Esophagus mucosa (tissue), 1 donor: Measurements from ENCODE around the gene HDAC9. TPM values are rescaled to one million over a fixed set of nuclear protein-coding genes. Genes with fewer than 3 reads are reported as not detected.

ENCODE experiments used
- ATAC-seq: fragments of 200-7000 bp; cut with Tn5 transposase; one replicate; pipeline ENCODE4 v1.9.1; 2020
- total RNA-seq: library from RNA; stranded (reverse); gene quantifications from one replicate; pipeline ENCODE4 v1.2.4, GENCODE V29; 2023
- donor health status: DM: yes; HTN: yes; CAD: no.

The HDAC9 gene
- total RNA-seq, 1 donor from 2014 or later: 2.4 TPM

DNA sequence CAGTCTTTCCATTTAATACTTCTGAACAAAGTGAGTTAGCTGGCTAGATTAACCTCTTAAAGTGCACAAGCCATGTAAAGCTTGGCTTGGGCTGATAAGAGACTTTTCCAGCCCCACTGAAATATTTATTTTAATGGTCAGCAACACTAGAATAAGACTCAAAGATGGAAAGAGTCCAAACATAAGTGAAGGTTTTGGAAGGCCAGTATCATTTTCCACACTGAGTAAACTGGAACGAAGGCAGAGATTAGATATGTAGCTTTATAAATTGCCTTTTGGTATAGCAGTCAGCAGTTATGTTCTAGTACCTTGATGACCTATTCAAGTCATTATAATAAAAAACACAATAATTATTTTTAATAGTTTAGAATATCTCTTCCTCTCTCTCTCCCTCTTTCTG lies 102.2 kb downstream of the HDAC9 start:
- no peak for ATAC-seq

DNA sequence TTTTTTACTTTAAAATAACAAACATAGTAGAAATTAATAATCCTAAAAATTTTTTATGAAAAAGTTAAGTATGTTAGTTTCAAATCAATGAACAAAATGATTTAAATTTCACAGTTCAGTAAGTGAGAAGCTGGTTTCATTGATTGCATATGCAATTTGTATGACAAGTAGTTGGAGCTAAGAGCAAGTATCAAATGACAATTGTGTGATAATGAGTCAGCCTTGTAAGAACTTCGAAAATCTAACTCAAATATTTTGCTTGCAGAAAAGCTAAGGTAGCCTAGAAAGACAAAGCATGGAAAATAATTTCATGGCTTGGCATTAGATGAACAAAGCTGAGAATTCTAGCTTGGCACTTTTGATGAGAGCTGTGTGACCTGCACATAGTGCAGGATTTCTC lies 111.5 kb downstream of the HDAC9 start:
- ATAC-seq: no peak

DNA sequence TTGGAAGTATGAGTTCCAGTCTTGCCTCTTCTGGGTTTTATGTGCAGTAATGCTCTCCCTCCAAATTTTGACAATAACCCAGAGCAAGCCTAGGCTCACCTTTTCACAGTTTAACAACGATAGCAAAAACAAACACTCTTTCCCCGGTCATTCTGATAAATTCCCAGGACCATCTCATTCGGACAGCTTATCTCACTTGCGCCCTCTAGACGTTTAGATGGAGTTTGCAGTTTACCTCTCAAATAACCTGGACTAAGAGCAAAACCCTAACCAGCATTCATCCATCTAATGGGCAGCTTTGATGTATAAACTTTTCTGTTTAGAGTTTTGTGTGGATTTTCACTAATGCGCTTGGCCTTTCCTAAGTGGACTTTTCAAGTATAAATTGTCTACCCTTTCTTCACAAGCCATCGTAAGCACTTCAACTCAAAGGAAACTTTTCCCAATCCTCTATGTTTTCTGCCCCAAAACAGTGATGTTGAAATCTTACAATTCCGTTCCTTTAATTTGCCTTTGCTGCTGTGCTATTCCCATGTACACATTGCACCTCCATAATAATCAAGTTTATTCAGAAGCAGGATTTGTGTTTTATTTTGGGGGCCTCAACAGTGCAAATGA lies 114.9 kb downstream of the HDAC9 start:
- no peak for ATAC-seq

DNA sequence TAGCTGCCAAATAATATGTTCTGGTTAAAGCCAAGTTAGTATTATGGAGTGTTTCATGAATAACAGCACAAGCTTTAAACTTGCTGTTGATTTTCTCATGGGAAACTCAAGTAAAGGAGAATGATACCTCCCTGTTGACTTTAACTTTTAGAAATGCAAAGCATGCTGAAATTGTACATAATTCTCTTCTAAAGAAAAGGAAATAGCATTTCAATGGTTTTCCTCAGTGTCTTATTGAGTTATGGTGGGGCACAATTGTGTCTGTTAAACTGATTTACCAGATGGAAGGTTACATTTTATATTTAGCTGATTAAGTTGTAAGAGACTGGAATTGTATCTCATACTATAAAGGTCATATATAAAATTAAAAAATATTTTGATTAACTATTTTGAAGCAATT lies 119.3 kb downstream of the HDAC9 start:
- no peak for ATAC-seq

DNA sequence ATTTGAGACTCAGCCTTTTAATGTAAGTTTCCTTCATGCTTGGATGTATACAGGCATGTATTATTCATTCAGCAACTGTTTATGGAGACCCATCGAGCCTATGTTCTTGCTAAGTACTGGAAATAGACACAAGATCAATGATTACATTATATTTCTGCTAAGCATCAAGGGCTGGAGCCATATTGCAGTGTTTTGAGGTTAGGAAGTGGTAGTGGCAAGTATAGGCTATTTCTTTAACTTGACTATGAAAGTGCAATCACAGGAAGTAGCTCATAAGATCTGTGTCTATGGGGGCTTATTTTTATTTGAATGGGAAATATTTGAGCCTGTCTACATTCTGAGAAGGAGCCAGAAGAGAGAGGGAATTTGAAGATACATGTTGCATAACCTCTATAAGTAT lies 123.8 kb downstream of the HDAC9 start:
- no peak for ATAC-seq

DNA sequence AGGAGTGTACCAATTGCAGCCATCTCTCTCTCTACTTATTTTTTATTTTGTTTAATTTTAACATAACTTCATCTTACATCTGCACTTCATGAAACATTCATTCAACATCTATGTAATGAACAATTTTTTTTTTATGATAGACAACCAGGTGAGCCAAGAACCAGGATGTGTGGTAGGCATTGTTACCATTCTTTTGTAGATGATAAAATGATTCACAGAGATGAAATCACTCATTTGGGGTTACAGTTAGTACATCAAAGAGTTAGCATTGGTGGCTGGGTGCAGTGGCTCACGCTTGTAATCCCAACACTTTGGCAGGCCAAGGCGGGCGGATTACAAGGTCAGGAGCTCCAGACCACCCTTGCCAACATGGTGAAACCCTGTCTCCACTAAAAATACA lies 127.8 kb downstream of the HDAC9 start:
- ATAC-seq: no peak

DNA sequence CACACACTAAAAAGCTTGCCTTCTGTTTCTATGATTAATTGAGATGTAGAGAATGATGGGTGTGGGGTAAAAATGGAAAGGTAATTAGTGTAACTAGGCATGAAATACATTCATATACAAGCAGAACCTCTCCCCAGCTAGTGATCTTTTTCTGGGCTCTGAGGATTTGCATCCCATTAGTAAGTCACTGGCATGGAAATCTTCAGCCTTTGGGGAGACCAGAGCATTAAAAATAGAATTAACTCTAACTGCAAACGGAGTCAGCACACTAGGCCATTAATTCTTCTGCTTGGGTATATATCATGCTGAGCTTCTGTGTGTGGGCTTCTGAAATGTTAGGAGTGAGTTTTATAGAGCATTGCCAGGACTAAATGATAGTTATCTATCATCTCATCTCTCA lies 128.9 kb downstream of the HDAC9 start:
- no peak for ATAC-seq

DNA sequence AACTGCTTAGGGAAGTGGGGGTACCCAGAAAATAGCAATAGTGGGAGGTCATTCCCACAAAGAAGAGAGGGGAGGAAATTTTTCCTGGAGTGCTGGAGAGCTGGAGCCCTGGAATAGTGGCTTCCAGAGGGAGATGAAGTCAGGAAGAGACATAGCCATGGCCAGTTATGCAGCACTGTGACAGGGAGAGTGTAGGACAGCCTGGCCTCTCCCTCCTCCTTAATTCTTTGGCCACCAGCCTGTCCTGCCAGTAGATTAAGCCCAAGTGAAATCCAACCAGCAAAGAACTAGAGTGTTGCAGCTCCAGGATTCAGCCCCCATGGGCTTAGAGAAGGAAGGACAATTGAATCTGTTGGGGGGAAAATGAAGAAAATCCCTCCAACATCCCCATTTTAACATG lies 130.5 kb downstream of the HDAC9 start:
- no peak for ATAC-seq

DNA sequence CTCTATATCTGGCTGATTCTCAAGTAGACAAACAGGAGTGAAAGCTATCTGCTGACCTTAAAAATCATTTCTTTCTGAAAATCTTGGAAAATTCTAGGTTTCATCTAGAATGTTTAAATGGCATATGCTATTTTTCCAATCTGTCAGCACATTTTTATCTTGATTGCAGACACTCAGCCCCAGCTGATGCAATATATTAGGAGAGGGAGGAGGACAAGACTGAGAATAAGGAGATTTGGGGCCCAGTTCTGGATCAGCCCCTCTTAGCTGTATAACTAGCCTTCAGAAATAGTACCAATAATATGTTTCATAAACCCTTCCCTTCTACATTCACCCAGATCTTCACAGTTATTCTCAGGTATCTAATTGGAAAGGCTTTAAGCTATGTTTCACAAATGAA lies 131.2 kb downstream of the HDAC9 start:
- no peak for ATAC-seq

DNA sequence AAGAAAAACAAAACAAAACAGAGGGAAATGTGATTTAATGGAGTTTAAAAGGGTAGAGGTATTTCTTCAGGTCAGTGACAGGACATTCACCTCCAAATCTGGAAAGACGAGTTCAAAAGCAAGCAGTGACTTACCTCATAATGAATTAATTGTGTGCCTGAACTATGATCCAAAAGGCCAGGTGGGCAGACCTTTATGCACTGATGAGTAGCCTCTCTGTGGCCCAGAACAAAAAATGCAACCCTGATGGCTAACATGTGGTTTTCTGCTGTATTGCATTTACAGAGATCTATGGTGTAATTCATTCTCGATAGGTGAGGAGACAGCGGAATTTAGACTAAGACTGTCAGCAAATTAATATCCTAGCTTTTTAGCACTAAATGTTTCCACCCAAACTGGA lies 142.0 kb downstream of the HDAC9 start:
- peak; percentile 42 for ATAC-seq

DNA sequence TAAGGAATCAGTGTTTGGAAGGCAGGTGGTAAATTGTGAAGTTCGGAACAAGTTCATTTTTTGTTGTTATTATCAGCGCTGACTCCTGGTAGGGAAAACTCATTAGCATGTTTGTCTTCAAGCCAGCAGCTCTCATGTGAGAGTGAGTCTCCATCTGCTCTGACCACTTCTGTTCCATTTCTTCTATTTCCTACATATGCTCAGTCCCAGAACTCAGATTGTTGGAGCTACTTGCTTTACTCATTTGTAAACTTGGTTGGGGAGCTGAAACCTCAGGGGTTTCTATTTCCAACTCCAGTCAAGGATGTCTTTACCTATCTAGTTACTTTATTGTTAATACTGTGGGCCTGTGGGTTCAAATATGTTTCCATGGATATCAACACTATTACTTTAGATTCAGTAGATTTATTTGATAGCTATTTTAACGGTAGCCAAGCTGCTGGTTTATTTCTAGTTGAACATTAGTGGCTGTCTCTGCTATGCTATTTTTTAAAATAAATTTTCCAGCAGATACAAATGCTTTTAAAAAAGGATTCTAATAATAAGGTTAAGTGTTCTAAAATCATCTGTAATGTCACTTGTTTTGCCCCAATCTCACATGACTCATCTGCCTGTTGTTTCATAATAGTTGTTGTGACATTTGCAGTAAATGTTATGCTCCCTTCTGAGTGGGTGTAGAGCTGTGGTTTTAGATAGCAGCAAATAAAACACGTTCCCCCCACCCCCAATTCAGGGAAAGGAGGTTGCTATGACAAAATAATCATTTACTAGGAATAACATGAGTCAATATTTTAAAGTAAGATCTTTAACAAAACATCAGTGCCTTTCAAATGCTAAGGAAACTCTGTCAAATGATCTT lies 143.3 kb downstream of the HDAC9 start:
- ATAC-seq: no peak

DNA sequence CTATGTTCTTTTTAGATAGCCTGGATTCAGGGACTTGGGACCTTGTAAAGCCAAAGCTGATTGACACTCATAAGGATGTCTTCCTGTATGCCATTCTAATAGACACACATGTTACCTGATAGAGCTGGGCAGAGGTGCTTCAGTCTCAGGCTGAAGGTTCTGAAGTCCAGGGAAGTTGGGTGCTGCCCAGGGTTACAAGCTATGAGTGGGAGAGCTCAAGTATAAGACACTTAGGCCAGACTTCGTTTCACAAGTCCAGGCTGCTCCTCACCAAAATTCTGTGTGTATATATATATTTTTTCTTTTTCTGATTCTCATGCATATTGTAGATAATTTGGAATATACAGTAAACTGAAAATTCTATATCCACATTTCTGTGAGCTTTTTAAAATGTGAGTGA lies 144.2 kb downstream of the HDAC9 start:
- no peak for ATAC-seq

DNA sequence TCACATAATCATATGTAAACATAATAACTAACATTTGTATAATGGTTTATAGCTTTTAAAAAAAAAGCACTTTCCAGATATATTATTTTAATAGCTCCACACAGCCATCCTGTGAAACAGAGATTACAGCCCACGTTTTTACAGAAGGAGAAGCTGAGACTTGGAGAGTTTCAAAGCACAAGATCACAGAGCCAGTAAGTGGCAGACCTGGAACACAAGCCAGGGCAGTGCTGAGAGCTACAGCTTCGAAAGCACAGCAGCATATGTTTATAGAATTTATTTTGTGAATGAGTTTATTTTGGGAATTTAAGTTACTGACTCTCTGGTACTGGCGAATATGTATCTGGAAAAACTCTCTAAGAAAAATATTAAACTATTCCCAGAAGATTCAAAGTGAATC lies 149.4 kb downstream of the HDAC9 start:
- no peak for ATAC-seq

DNA sequence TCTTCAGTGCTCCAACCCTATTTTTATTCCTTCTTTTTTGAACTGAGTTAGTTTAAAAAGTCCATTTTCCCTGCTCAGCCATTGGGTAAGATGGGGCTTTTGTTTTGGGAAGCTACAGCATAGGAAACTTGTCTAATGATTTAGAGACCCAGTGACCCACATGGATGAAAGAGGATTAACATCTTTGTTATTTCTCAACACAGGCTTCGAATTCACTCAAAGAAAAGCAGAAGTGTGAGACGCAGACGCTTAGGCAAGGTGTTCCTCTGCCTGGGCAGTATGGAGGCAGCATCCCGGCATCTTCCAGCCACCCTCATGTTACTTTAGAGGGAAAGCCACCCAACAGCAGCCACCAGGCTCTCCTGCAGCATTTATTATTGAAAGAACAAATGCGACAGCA lies 152.0 kb downstream of the HDAC9 start:
- ATAC-seq: no peak

DNA sequence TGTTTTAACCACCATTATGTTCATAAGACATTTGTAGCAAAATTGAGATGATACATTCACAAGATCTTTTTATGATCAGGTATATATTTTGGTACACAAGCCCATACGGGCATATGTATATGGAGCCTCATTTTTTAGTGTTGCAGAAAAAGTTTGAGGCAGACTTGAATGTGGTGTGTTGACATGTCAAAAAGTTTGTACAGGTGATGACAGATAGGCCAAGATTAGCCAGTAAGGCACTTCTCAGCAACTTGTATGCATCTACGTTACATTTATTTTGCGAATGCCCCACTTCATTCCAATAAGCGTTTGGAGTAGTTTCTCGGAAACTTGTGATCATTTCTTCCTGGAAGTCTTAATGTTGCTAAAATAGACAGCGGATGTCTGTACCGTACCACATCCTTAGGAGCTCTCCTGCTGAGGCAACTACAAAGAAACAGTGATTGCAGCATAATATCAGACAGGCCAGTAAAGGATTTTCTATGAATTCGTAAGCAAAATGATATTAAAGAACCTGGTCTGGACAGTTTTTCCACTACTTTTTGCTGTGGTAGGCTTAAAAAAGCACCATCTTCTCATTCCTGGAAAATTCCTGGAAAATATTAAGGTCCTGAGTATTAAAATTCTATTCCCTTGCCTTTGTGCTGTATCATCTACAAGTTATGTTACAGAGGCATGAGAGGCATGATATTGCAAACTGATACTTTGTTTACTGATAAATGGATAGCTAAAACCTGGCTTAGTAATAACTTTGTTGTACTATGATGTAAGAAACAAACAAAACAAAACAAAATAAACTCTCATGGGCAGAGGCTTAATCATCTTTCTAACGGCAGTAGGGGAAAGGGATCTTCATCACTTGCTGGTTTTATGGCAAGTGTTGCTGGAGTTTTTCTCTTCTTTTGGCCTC lies 153.6 kb downstream of the HDAC9 start:
- no peak for ATAC-seq

DNA sequence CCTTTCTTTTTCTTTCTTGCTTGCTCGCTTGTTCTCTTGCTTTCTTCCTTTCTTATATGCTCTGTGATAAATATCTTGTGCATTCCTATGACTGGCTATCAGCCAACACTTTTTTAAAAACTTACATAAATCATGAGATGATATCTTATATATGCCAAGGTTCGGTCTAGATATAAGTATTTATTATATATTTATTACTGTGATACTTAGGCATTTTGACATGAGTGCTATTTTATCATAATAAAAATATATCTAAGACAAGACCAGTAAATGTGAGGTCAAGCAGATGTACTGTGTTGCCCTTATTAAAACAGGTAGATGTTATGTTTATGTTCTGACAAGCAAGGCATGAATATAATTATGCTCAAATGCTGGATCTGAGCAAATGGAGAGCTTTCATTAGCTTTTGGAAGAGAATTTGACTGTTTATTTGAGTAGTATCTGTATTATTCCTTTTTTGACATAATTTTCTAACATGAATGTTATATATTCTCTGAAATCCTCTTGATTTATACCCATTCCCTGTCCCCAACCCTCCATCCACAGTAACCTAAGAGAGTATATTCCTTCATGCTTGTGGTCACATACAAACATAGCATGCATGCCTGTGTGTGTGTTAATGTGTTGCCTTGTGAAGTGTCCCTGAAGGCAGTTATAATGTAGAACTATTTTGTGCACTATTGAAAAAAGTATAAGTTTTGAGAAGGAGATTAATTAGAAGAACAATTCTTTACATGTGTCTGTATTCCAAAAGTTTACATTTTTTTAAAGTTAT lies 158.0 kb downstream of the HDAC9 start:
- ATAC-seq: no peak

DNA sequence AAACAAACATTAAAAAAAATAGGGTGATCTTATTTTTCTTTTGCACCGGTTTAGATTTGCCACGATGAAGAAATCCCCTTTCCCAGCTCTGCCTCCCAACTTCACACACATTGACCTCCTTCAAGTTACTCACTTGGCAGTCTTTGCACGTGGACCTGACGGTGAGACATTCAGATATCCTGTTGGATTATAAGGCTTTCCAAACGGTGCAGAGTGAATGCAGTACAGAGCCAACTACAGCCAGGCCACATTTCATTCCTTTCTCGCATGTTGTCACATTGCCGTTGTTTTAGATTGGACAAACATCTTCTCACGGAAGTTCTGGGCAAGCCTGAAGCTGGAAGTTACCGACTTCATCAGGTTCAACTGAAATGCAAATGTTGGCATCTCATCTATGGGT lies 159.2 kb downstream of the HDAC9 start:
- no peak for ATAC-seq

DNA sequence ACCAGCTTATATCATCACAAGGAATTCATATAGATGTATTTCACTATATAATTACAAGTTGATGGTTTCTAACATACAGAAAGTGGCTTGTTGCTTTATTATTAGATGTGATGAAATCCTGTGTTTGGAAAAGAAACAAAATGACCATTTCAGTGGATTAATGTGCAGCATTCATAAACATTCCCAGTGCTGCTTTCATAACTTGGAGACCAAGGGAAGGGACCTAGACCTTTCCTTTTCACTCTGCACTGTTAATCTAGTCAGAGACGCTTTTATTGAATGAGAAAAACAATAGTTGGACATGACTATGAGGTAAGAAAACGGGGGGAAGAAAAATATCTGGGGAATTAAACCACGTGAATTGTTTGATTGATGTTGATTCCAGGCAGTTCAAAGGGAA lies 160.0 kb downstream of the HDAC9 start:
- no peak for ATAC-seq

DNA sequence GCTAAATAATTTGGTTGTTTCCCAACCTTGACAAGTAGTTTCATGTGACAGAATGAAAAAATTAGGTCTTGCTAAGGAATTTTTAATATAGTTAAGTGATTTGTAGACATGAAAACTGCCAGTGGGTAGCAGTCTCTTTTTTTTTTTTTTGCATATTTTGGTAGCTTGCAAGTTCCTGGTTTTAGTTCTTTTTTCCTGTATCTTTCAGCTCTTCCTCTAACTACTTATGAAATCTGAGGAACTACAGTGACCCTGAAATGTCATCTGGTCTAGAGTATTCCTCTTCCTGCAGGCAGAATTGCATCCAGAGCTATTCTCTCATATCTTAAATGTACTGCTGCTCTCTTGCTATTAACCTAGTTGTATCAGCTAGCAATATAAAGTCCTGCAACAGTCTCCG lies 160.4 kb downstream of the HDAC9 start:
- no peak for ATAC-seq

DNA sequence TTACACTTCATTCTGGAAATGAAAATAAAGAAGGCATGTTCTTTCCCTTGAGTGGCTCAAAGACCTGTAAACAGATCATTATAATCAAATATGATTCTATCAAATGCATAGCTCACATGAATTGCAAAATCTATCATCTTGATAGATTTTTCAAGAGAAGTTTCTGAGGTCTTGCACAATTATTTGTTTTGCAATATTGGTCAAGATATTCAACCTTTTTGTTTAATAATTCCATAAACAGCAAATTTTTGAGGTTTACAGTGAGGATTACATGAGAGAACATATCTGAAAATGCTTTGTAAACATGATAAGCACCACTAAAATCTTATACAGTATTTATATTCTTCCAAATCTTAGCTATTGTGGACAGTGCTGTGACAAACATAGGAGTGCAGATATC lies 160.8 kb downstream of the HDAC9 start:
- no peak for ATAC-seq

DNA sequence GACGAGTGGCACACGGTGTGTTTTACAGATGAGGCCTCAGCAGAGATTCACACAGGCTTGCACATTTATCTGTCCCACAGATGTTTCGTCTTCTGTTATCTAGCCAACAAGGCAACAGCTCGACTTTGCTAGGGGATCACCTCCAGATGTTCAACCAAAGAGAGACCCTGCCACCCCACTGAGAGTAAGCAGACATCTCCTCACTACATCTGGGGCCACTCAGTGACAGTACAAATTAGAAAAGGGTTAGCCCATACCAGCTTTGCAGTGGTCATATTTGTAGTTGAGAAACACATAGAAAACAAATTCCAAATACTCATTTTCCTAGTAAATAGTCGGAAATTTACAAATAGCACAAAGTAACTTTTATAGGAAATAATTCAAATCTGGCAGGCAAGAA lies 164.2 kb downstream of the HDAC9 start:
- ATAC-seq: no peak

DNA sequence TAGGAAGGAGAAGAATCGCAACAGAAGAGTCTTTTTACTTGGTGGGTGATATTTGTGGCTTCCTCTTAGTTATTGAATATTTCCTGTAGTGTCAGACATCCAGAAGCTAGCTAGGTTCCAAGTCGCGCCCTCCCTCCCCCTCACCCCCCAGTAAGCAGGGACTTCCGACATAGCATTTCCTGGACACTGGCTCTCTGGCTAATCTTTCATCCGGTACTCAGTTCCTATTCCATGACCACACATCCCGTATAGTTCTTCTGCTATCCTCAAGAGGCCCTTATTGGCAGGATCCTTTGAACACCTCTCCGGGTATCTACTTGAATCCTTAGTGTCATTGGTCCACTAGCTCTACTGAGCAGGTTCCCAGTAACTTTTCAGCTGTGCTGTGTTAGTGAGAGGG lies 167.8 kb downstream of the HDAC9 start:
- ATAC-seq: no peak
